ENCODE measurements around the gene TMEM59L.

GRCh38 chr19:18593367-18594095 lies 19.1 kb upstream of the TMEM59L start:
- TF ChIP-seq CTCF (IDR thresholded peaks at IDR 0.05) (no peak), POLR2A (IDR thresholded peaks at IDR 0.05) (no peak)
